Occipital lobe (tissue), 2 donors: ENCODE data around the gene TNFRSF8. TPM values are rescaled to one million over a fixed set of nuclear protein-coding genes. Genes with fewer than 3 reads are reported as not detected.
A peak's percentile ranks its signal among the peaks of the same experiment; 100 is the strongest.

Experiments used
- DNase-seq: peaks from one replicate; lab custom pipeline; 2025; lab: John Stamatoyannopoulos, UW
- total RNA-seq: library from RNA; depleted of rRNA; stranded (reverse); fragments of >200 nt; gene quantifications from one replicate; pipeline ENCODE4 v1.2.3, GENCODE V29; 2014

The TNFRSF8 gene
- total RNA-seq, 1 donor from 2014 or later: not detected

- no peak for DNase-seq
These were observed 109.1 kb downstream of the TNFRSF8 start for GRCh38 chr1:12172042-12172851.

GRCh38 chr1:12173041-12173509, 110.0 kb downstream of the TNFRSF8 start:
- DNase-seq: no peak

GRCh38 chr1:12173631-12174121, 110.6 kb downstream of the TNFRSF8 start:
- no peak for DNase-seq

GRCh38 chr1:12174924-12175810, 112.1 kb downstream of the TNFRSF8 start:
- DNase-seq: no peak

- DNase-seq: no peak
These were observed 113.4 kb downstream of the TNFRSF8 start for GRCh38 chr1:12176298-12177118.

- DNase-seq: no peak
These were observed 114.3 kb downstream of the TNFRSF8 start for GRCh38 chr1:12177156-12177998.

GRCh38 chr1:12177999-12178441, 114.9 kb downstream of the TNFRSF8 start:
- no peak for DNase-seq

GRCh38 chr1:12178511-12178910, 115.4 kb downstream of the TNFRSF8 start:
- DNase-seq: no peak

- no peak for DNase-seq
These were observed 116.0 kb downstream of the TNFRSF8 start for GRCh38 chr1:12179111-12179519.

GRCh38 chr1:12179676-12180075, 116.6 kb downstream of the TNFRSF8 start:
- DNase-seq: no peak

GRCh38 chr1:12180315-12180714, 117.2 kb downstream of the TNFRSF8 start:
- no peak for DNase-seq

GRCh38 chr1:12180903-12181302, 117.8 kb downstream of the TNFRSF8 start:
- no peak for DNase-seq

GRCh38 chr1:12181568-12181967, 118.5 kb downstream of the TNFRSF8 start:
- no peak for DNase-seq

- no peak for DNase-seq
These were observed 119.4 kb downstream of the TNFRSF8 start for GRCh38 chr1:12182410-12182984.

GRCh38 chr1:12183095-12183794, 120.1 kb downstream of the TNFRSF8 start:
- DNase-seq: no peak

- DNase-seq: peak; percentile 15
These were observed 121.0 kb downstream of the TNFRSF8 start for GRCh38 chr1:12184008-12184681.

GRCh38 chr1:12185036-12185917, 122.2 kb downstream of the TNFRSF8 start:
- no peak for DNase-seq
